GM12872 (cell line): ENCODE measurements around the gene GC.

Source experiments
- CTCF ChIP-seq: IDR thresholded peaks from 3 replicates; pipeline ENCODE4 v1.5.1; 2011; ENCODE audit warnings: low read depth, mild to moderate bottlenecking, low read length, moderate library complexity; ENCODE audit not compliant: insufficient read depth

The GC gene

GRCh38 chr4:71814433-71814832 is 30.6 kb upstream of the GC start:
- TF ChIP-seq CTCF: no peak

- TF ChIP-seq CTCF: no peak
Measured at GRCh38 chr4:71807469-71807868, 23.6 kb upstream of the GC start.

GRCh38 chr4:71785959-71786358 is 2.1 kb upstream of the GC start:
- TF ChIP-seq CTCF: no peak

- no peak for TF ChIP-seq CTCF
Measured at GRCh38 chr4:71784569-71785197, 804 bp upstream of the GC start.

- no peak for TF ChIP-seq CTCF
Measured at GRCh38 chr4:71777891-71778290, 6.0 kb downstream of the GC start.

GRCh38 chr4:71775449-71775848 is 8.4 kb downstream of the GC start:
- TF ChIP-seq CTCF: no peak

- TF ChIP-seq CTCF: no peak
Measured at GRCh38 chr4:71774136-71774535, 9.7 kb downstream of the GC start.
